Neuronal stem cell (in vitro differentiated cells): Measurements from ENCODE around the gene AATK.

ENCODE experiments used
- DNase-seq: peaks from one replicate; pipeline ENCODE4 v3.0.0-alpha.2; 2013; ENCODE audit warnings: low spot score
- H2AFZ ChIP-seq: one replicate; pipeline ENCODE4 v1.6.1; 2013; ENCODE audit warnings: mild to moderate bottlenecking, low read length, inconsistent platforms
- H2AK5ac ChIP-seq: 2 replicates; pipeline ENCODE4 v1.6.1; 2013; ENCODE audit warnings: low read depth, mild to moderate bottlenecking, inconsistent platforms, low read length, moderate library complexity, mixed read lengths
- H2BK120ac ChIP-seq: 2 replicates; pipeline ENCODE4 v1.6.1; 2013; ENCODE audit warnings: low read depth, mild to moderate bottlenecking, inconsistent platforms, low read length, moderate library complexity, mixed read lengths
- H2BK12ac ChIP-seq: one replicate; pipeline ENCODE4 v1.6.1; 2013; ENCODE audit warnings: low read length, inconsistent platforms
- H2BK15ac ChIP-seq: 2 replicates; pipeline ENCODE4 v1.6.1; 2013; ENCODE audit warnings: mild to moderate bottlenecking, low read length, inconsistent platforms, mixed read lengths
- H2BK5ac ChIP-seq: one replicate; pipeline ENCODE4 v1.6.1; 2013; ENCODE audit warnings: inconsistent platforms, mild to moderate bottlenecking, low read length, moderate library complexity
- H3K14ac ChIP-seq: one replicate; pipeline ENCODE4 v1.6.1; 2013; ENCODE audit warnings: low read length, inconsistent platforms
- H3K18ac ChIP-seq: 2 replicates; pipeline ENCODE4 v1.6.1; 2013; ENCODE audit warnings: low read length, inconsistent platforms
- H3K23ac ChIP-seq: 2 replicates; pipeline ENCODE4 v1.6.1; 2013; ENCODE audit warnings: low read depth, mild to moderate bottlenecking, mixed read lengths, low read length, inconsistent platforms; ENCODE audit not compliant: poor library complexity
- H3K27ac ChIP-seq: replicated peaks from 3 replicates; pipeline ENCODE4 v1.5.1; 2013; ENCODE audit warnings: low read length, inconsistent platforms
- H3K27me3 ChIP-seq, 3 experiments: 2 replicates each; pipeline ENCODE4 v1.6.1; 2013; ENCODE audit warnings: low read length in 3 of 3, mild to moderate bottlenecking in 2 of 3, inconsistent platforms in 1 of 3, low read depth in 1 of 3, mixed read lengths in 1 of 3, moderate library complexity in 1 of 3; ENCODE audit not compliant: control insufficient read depth in 3 of 3, insufficient read depth in 3 of 3
- H3K36me3 ChIP-seq, 2 donors: replicated peaks in 1 of 2; 2 replicates each; pipeline ENCODE4 v1.6.1; 2013; ENCODE audit warnings: low read length in 2 of 2; ENCODE audit not compliant: control insufficient read depth in 2 of 2, insufficient read depth in 2 of 2
- H3K4ac ChIP-seq: 2 replicates; pipeline ENCODE4 v1.6.1; 2013; ENCODE audit warnings: inconsistent platforms, mild to moderate bottlenecking, low read length, moderate library complexity
- H3K4me1 ChIP-seq, 2 donors: 1 replicate in 1 of 2; 2 replicates in 1 of 2; pipeline ENCODE4 v1.6.1; 2013; ENCODE audit warnings: low read length in 2 of 2, low read depth in 1 of 2; ENCODE audit not compliant: control insufficient read depth in 2 of 2, insufficient read depth in 1 of 2
- H3K4me2 ChIP-seq: one replicate; pipeline ENCODE4 v1.6.1; 2013; ENCODE audit warnings: mild to moderate bottlenecking, low read length, inconsistent platforms; ENCODE audit not compliant: insufficient read depth, poor library complexity, severe bottlenecking
- H3K4me3 ChIP-seq, 2 donors: 2 replicates each; pipeline ENCODE4 v1.5.1; 2013; ENCODE audit warnings: low read length in 2 of 2, mild to moderate bottlenecking in 2 of 2, inconsistent platforms in 1 of 2, moderate library complexity in 1 of 2
- H3K79me1 ChIP-seq: one replicate; pipeline ENCODE4 v1.6.1; 2013; ENCODE audit warnings: low read depth, mild to moderate bottlenecking, inconsistent platforms, low read length, moderate library complexity
- H3K9ac ChIP-seq: one replicate; pipeline ENCODE4 v1.6.1; 2013; ENCODE audit warnings: mild to moderate bottlenecking, low read depth, low read length, inconsistent platforms; ENCODE audit not compliant: poor library complexity
- H3K9me3 ChIP-seq, 2 donors: replicated peaks in 1 of 2; 2 replicates each; pipeline versions ENCODE3 to v1.6.1; 2013; ENCODE audit warnings: low read length in 2 of 2, mild to moderate bottlenecking in 2 of 2, inconsistent platforms in 1 of 2, low read depth in 1 of 2, mixed read lengths in 1 of 2, moderate library complexity in 1 of 2; ENCODE audit not compliant: control insufficient read depth in 2 of 2, insufficient read depth in 1 of 2
- H4K8ac ChIP-seq: one replicate; pipeline ENCODE4 v1.6.1; 2013; ENCODE audit warnings: low read depth, mild to moderate bottlenecking, inconsistent platforms, low read length, moderate library complexity
- H4K91ac ChIP-seq: one replicate; pipeline ENCODE4 v1.6.1; 2013; ENCODE audit warnings: low read length, low read depth, mild to moderate bottlenecking, inconsistent platforms; ENCODE audit not compliant: poor library complexity
- WGBS, 2 donors: extraction: QIAGEN DNeasy Blood & Tissue Kit; methylation state at CpG; one replicate each; pipeline ENCODE4 v1.1.7; 2013; ENCODE audit warnings: missing lambda C conversion rate in 2 of 2, mixed read lengths in 1 of 2; ENCODE audit not compliant: insufficient read length in 2 of 2, insufficient replicate concordance in 1 of 2; ENCODE audit errors: extremely low coverage in 2 of 2; 5-methylcytosine and 5-hydroxymethylcytosine counted together

AATK gene

GRCh38 chr17:81198826-81199481 lies 32.9 kb upstream of the AATK start:
- Histone ChIP-seq H2AK5ac (no peak overlapping the region), H3K23ac (no peak overlapping the region), H2BK15ac (no peak overlapping the region), H3K79me1 (peaks cover 5% of the 10 kb centered on the region), H3K4ac (no peak overlapping the region), H3K36me3 (peaks cover 40 to 91% of the 10 kb centered on the region in 2 donors), H3K9ac (peak overlapping the region; percentile 21), H3K27ac (no peak overlapping the region), H2BK120ac (no peak overlapping the region), H3K4me3 (no peak overlapping the region), H4K91ac (peak overlapping the region; percentile 53), H3K27me3 (no peaks in the 10 kb centered on the region), H3K9me3 (no peaks in the 10 kb centered on the region), H2BK5ac (peak overlapping the region; percentile 24), H3K4me1 (no peaks in the 10 kb centered on the region), H4K8ac (no peak overlapping the region), H3K4me2 (no peak overlapping the region), H2BK12ac (no peak overlapping the region), H3K14ac (no peak overlapping the region), H2AFZ (no peak overlapping the region), H3K18ac (no peak overlapping the region)
- no peak for DNase-seq
- WGBS, 2 donors = no CpG with 5 or more reads among the region's 22 CpGs

DNA sequence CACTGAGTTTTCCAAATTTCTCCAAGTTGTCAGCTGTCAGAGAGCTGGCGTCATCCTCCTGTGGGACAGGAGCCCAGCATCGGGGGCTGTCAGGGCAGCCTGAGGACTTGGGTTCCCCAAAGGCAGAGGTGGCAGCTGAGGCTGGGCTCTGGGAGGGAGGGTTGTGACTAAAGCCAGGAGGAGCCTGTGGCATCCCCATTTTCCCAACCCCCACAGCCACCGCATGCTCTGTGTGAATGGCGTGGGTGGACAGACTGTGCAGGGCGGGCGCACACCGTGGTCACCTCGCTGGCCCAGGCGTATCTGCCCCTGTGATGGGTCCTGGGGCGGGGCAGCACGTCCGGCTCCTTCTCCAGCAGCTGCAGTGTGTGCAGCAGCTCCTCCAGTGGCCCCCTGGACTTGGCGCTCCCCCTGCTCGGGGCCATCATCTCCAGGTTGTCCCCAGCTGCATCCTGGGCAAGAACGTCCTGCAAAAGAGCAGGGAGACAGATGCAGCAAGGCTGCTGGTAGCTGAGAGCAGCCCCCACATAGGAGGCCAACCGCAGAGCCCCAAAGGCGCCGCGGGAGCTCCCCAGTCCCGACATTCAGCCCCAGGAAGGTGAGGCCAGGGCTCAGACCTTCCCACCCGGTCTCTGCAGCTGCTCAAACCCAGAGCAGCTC lies 31.9 kb upstream of the AATK start:
- Histone ChIP-seq H4K8ac (no peak overlapping the region), H2BK120ac (no peak overlapping the region), H3K9ac (peak overlapping the region; percentile 50), H2AK5ac (no peak overlapping the region), H3K27ac (no peak overlapping the region), H3K4me2 (no peak overlapping the region), H2BK12ac (no peak overlapping the region), H3K4me3 (no peak overlapping the region), H2BK5ac (no peak overlapping the region), H4K91ac (no peak overlapping the region), H3K23ac (peak overlapping the region; percentile 10), H3K4ac (no peak overlapping the region), H2AFZ (no peak overlapping the region), H2BK15ac (no peak overlapping the region), H3K4me1 (no peaks in the 10 kb centered on the region), H3K36me3 (peaks cover 36 to 91% of the 10 kb centered on the region in 2 donors), H3K27me3 (no peaks in the 10 kb centered on the region), H3K79me1 (peaks cover 5% of the 10 kb centered on the region), H3K9me3 (no peaks in the 10 kb centered on the region), H3K14ac (no peak overlapping the region), H3K18ac (no peak overlapping the region)
- DNase-seq = no peak
- no CpG with 5 or more reads among the region's 21 CpGs for WGBS, 2 donors

GRCh38 chr17:81197409-81197795 lies 31.4 kb upstream of the AATK start:
- Histone ChIP-seq H3K9me3 (no peaks in the 10 kb centered on the region), H3K27ac (no peak overlapping the region), H2BK5ac (no peak overlapping the region), H4K8ac (no peak overlapping the region), H4K91ac (no peak overlapping the region), H3K36me3 (peaks cover 35 to 90% of the 10 kb centered on the region in 2 donors), H2AK5ac (no peak overlapping the region), H2AFZ (no peak overlapping the region), H3K4me2 (no peak overlapping the region), H3K4ac (no peak overlapping the region), H3K4me1 (no peaks in the 10 kb centered on the region), H2BK15ac (no peak overlapping the region), H3K27me3 (no peaks in the 10 kb centered on the region), H3K4me3 (no peak overlapping the region), H3K23ac (no peak overlapping the region), H3K14ac (no peak overlapping the region), H2BK120ac (no peak overlapping the region), H3K9ac (no peak overlapping the region), H3K18ac (no peak overlapping the region), H2BK12ac (no peak overlapping the region), H3K79me1 (peaks cover 5% of the 10 kb centered on the region)
- DNase-seq = no peak
- no CpG with 5 or more reads among the region's 14 CpGs for WGBS, 2 donors

DNA sequence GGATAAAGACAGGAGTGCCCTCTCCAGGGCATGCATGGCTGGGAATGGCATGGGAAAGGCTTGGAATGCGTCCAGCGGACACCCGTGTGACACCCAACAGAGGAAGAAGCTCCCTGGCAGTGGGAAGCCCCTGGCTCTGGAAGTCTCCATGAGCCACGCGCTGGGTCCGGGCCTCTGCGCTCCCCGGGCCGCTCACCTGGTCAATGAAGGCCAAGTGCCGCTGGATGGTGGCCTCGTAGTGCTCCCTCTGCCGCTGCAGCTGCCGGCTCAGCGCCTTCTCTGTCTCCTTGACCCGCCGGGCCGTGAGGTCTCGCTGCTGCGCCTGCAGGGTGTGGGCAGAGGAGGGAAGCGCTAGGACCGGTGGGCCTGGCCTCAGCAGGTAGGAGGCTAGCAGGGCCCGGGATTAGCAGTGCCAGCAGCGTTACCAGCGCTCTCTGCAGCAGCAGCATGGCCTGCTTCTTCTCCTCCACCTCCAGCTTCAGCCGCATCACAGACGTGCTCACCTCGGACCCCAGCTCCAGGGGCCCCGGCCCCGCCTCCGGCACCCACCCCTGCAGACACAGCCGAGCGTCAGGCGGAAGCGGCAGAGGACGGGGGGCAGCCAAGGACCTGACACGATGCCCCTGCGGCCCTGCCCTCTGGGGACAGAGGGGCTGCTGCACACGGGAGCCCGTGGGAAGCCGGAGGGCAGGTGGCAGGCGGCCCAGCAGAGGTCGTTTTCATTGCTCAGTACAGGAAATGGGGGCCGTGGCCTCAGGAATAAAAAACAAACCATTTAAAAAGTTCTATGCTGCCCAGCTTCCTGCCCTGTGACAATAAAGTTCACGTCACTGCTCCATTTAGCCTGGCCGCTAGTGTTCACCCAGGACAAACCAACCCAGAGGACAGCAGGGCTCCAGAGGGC lies 30.7 kb upstream of the AATK start:
- Histone ChIP-seq H2BK15ac (peak overlapping the region; percentile 43), H3K4ac (no peak overlapping the region), H3K9ac (no peak overlapping the region), H3K4me1 (no peaks in the 10 kb centered on the region), H3K36me3 (peaks cover 35 to 89% of the 10 kb centered on the region in 2 donors), H3K23ac (no peak overlapping the region), H4K91ac (no peak overlapping the region), H3K79me1 (peaks cover 5% of the 10 kb centered on the region), H3K18ac (no peak overlapping the region), H3K4me2 (no peak overlapping the region), H3K14ac (no peak overlapping the region), H3K27ac (no peak overlapping the region), H3K9me3 (no peaks in the 10 kb centered on the region), H2AK5ac (no peak overlapping the region), H2BK120ac (no peak overlapping the region), H2BK12ac (no peak overlapping the region), H3K4me3 (no peak overlapping the region), H2AFZ (no peak overlapping the region), H4K8ac (no peak overlapping the region), H2BK5ac (no peak overlapping the region), H3K27me3 (no peaks in the 10 kb centered on the region)
- no peak for DNase-seq
- no CpG with 5 or more reads among the region's 45 CpGs for WGBS, 2 donors
